Measurements from ENCODE around the gene PRRX2. TPM values are rescaled to one million over a fixed set of nuclear protein-coding genes. Genes with fewer than 3 reads are reported as not detected.

PRRX2 gene
- total and polyA plus RNA-seq, 2 of the 13 experiments (the other 11 are each of a cell fraction or from before 2014, with no cell fraction given) = 0.05 TPM; not detected in 1

GRCh38 chr9:129626079-129626624 is 39.3 kb upstream of the PRRX2 start, which contains the start of gene NTMT1 (continued):
- TF ChIP-seq, protein P1, sequence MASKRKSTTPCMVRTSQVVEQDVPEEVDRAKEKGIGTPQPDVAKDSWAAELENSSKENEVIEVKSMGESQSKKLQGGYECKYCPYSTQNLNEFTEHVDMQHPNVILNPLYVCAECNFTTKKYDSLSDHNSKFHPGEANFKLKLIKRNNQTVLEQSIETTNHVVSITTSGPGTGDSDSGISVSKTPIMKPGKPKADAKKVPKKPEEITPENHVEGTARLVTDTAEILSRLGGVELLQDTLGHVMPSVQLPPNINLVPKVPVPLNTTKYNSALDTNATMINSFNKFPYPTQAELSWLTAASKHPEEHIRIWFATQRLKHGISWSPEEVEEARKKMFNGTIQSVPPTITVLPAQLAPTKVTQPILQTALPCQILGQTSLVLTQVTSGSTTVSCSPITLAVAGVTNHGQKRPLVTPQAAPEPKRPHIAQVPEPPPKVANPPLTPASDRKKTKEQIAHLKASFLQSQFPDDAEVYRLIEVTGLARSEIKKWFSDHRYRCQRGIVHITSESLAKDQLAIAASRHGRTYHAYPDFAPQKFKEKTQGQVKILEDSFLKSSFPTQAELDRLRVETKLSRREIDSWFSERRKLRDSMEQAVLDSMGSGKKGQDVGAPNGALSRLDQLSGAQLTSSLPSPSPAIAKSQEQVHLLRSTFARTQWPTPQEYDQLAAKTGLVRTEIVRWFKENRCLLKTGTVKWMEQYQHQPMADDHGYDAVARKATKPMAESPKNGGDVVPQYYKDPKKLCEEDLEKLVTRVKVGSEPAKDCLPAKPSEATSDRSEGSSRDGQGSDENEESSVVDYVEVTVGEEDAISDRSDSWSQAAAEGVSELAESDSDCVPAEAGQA (IDR thresholded peaks at IDR 0.05; ENCODE audit: low read depth) = peak; percentile 71
- TF ChIP-seq, protein P1 (CRISPR knock-in tag; IDR thresholded peaks at IDR 0.05; ENCODE audit: borderline replicate concordance) = peak; percentile 82
- TF ChIP-seq SAP130 (CRISPR knock-in tag; IDR thresholded peaks at IDR 0.05; ENCODE audit: low read depth) (peak; percentile 86), HNRNPK (IDR thresholded peaks at IDR 0.05; ENCODE audit: low read depth, low read length, poor library complexity, severe bottlenecking) (peak; percentile 78), IRX3 (CRISPR knock-in tag; IDR thresholded peaks at IDR 0.05; ENCODE audit: borderline replicate concordance, low read depth) (peak; percentile 53; the same call in 1 of the 2 replicates), ZNF484 (CRISPR knock-in tag; IDR thresholded peaks at IDR 0.05; ENCODE audit: borderline replicate concordance, low read depth) (no peak), FOXP1 (IDR thresholded peaks at IDR 0.05) (no peak), FOXP1 (CRISPR knock-in tag; IDR thresholded peaks at IDR 0.05) (no peak; the same call in 1 of the 2 replicates), ETV5 (CRISPR knock-in tag; IDR thresholded peaks at IDR 0.05; ENCODE audit: borderline replicate concordance) (peak; percentile 41; the same call in 1 of the 2 replicates), TFDP1 (CRISPR knock-in tag; IDR thresholded peaks at IDR 0.05; ENCODE audit: borderline replicate concordance) (peak; percentile 72), SPEN (CRISPR knock-in tag; IDR thresholded peaks at IDR 0.05; ENCODE audit: low read depth) (peak; percentile 82), ZNF766 (CRISPR knock-in tag; IDR thresholded peaks at IDR 0.05; ENCODE audit: borderline replicate concordance) (peak; percentile 87), MXI1 (IDR thresholded peaks at IDR 0.05; ENCODE audit: borderline replicate concordance, low read depth, low read length) (peak; percentile 72; the same call in 1 of the 3 replicates), ARNT (IDR thresholded peaks at IDR 0.05) (no peak), SALL2 (CRISPR knock-in tag; IDR thresholded peaks at IDR 0.05) (peak; percentile 81; the same call in 1 of the 2 replicates), ZNF781 (CRISPR knock-in tag; IDR thresholded peaks at IDR 0.05; ENCODE audit: borderline replicate concordance, not compliant biosample characterization) (peak; percentile 93), KLF11 (CRISPR knock-in tag; IDR thresholded peaks at IDR 0.05) (peak; percentile 20; the same call in 1 of the 2 replicates), POGZ (CRISPR knock-in tag; IDR thresholded peaks at IDR 0.05) (peak; percentile 61)
- TF ChIP-seq, protein P2, sequence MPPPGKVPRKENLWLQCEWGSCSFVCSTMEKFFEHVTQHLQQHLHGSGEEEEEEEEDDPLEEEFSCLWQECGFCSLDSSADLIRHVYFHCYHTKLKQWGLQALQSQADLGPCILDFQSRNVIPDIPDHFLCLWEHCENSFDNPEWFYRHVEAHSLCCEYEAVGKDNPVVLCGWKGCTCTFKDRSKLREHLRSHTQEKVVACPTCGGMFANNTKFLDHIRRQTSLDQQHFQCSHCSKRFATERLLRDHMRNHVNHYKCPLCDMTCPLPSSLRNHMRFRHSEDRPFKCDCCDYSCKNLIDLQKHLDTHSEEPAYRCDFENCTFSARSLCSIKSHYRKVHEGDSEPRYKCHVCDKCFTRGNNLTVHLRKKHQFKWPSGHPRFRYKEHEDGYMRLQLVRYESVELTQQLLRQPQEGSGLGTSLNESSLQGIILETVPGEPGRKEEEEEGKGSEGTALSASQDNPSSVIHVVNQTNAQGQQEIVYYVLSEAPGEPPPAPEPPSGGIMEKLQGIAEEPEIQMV (CRISPR knock-in tag; IDR thresholded peaks at IDR 0.05; ENCODE audit: low read depth) = 0 out of 2 replicates have a peak, but pooled peaks have one; percentile 29

Measured in HepG2 (cell line).